NCI-H524 (cell line): ENCODE data around the gene GGA2.

Experiments used
- DNase-seq, 2 experiments: peaks; one replicate each; lab custom pipeline; 2025; lab: John Stamatoyannopoulos, UW

Gene GGA2

GRCh38 chr16:23416816-23417215 lies 93.5 kb downstream of the GGA2 start:
- DNase-seq, result no peak

- no peak for DNase-seq
These were observed 95.6 kb downstream of the GGA2 start for GRCh38 chr16:23414731-23415130.
